Measurements from ENCODE around the gene SLC16A1.
"Not testable (repeated sequence)": the region's sequence is repeated elsewhere in the genome, so short reads cannot be mapped to it uniquely, and the experiment has no call there.

GRCh38 chr1:112958236-112958635 is 2.2 kb upstream of the SLC16A1 start:
- not testable (repeated sequence) for TF ChIP-seq CTCF (IDR thresholded peaks at IDR 0.05; ENCODE audit: insufficient read depth, low read length, poor library complexity, severe bottlenecking); EZH2phosphoT487 (conservative IDR thresholded peaks at IDR 0.05; ENCODE audit: low read length)
